LNCAP (cell line): ENCODE results near the gene CCNYL1.

ENCODE experiments used
- TF ChIP-seq, protein P1 (sequence below): fragments of 450-650 bp; IDR thresholded peaks from 2 replicates; pipeline ENCODE4 v1.5.1; 2017; ENCODE audit warnings: mild to moderate bottlenecking

Gene CCNYL1

DNA sequence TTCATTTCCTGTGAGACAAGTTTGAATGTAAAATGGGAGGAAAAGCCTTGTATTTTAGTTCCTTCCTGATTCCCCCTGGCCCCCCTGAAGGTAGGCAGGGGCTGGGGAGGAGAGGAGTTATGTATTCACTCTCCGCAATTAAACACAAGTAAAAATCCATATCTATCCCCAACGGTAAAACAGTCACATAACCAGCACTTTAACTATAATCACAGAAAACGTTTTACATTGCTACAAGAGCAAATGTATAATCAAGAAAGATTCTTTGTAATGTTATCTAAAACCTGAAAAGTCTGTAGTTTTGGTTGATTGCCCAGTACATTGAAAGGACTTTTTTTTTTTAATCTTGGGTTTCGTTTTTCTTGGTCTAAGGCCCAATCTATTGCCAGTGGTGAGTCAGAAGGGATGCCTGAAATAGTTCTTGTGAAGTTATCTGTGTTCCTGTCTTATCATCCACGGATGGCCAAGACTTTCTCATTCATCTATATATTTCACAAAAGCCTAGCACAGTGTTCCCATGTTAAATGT, 34.5 kb upstream of the CCNYL1 start:
- TF ChIP-seq, protein P1, sequence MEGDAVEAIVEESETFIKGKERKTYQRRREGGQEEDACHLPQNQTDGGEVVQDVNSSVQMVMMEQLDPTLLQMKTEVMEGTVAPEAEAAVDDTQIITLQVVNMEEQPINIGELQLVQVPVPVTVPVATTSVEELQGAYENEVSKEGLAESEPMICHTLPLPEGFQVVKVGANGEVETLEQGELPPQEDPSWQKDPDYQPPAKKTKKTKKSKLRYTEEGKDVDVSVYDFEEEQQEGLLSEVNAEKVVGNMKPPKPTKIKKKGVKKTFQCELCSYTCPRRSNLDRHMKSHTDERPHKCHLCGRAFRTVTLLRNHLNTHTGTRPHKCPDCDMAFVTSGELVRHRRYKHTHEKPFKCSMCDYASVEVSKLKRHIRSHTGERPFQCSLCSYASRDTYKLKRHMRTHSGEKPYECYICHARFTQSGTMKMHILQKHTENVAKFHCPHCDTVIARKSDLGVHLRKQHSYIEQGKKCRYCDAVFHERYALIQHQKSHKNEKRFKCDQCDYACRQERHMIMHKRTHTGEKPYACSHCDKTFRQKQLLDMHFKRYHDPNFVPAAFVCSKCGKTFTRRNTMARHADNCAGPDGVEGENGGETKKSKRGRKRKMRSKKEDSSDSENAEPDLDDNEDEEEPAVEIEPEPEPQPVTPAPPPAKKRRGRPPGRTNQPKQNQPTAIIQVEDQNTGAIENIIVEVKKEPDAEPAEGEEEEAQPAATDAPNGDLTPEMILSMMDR, result no peak

DNA sequence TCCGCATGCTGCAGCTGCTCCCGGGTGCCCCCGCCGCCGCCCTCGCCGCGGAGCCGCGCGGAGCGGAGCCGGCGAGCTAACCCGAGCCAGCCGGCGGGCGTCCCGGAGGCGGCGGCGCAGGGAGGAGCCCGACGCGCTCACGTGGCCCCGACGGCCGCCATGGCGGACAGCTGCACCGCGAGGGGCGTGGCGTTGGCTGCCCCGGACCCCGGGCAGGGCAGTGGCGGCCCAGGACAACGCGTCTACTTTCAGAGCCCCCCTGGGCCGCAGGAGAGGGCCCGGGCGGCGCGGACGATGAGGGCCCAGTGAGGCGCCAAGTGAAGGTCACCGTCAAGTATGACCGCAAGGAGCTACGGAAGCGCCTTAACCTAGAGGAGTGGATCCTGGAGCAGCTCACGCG, 30.0 kb upstream of the CCNYL1 start:
- TF ChIP-seq, protein P1, result no peak

DNA sequence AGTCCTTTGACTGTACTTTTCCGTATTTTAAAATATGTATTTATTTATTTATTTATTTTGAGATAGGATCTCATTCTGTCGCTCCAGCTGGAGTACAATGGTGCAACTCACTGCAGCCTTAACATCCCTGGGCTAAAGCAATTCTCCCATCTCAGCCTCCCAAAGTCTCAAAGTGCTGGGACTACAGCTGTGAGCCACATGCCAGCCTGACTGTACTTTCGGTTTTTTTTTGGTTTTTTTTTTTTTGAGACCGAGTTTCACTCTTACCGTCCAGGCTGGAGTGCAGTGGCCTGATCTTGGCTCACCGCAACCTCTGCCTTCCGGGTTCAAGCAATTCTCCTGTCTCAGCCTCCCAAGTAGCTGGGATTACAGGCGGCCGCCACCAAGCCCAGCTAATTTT, 28.9 kb upstream of the CCNYL1 start:
- TF ChIP-seq, protein P1, result no peak

DNA sequence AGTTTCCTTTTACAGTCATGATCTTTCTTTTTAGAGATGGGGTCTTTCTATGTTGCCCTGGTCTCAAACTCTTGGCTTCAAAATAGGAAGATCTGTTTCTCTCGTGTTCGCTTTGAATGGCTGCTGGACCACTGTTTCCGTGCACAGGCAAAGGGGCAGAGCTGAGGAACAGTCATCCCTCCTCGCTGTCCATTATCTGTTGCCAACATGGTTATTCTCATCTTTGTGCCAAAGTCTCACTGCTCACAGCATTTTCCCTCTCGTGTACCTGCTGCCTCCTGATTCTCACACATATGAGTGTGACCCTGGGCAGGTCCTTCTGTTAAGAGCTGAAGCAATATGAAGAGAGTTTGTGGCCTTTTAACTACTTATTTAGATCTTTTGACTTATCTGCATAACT, 28.0 kb upstream of the CCNYL1 start:
- TF ChIP-seq, protein P1, result no peak

DNA sequence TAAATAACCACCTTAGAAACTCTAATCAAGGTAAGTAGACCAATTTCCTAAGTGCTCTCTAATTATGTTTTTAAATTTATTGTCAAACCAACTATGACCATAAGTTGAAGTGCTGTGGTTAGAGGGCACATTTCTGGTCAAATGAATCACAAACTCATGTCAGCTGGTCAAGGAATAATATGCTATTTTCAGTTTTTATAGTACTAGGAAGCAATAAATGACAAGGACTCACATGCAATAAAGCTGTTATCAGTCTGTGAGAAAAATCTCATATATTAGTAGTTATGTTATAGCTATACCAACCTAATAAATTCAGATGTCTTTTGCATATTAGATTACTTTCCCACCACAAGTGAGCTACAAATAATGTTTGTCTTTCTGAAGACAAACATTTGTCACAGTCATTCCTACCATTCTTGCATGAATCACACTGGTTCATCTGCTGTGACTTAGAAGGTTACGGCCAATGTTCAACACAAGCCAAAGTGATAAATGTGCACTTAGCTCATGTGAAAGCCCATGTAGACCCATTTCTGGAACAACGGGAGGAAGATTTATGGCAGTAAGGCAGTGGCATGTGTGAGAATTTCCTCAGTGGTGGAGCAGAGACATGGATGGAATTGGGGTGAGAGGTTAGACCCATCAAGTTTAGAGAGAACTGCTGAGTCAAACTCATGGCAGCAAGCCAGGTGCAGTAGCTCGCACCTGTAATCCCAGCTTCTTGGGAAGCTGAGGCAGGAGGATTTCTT, 27.4 kb upstream of the CCNYL1 start:
- TF ChIP-seq, protein P1, result no peak

DNA sequence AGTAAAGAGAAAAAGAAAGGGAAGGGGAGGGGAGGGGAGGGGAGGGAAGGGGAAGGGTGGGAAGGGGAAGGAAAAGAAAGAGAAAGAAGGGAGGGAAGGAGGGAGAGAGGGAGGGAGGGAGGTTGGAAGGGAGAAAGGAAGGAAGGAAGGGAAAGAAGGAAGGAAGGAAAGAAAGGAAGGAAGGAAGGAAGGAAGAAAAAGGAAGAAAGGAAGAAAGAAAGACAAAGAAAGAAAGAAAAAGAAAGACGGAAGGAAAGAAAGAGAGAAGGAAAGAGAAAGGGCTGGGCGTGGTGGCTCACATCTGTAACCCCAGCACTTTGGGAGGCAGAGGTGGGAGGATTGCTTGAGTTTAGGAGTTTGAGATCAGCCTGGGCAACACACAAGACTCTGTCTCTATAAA, 24.6 kb upstream of the CCNYL1 start:
- TF ChIP-seq, protein P1, result no peak

DNA sequence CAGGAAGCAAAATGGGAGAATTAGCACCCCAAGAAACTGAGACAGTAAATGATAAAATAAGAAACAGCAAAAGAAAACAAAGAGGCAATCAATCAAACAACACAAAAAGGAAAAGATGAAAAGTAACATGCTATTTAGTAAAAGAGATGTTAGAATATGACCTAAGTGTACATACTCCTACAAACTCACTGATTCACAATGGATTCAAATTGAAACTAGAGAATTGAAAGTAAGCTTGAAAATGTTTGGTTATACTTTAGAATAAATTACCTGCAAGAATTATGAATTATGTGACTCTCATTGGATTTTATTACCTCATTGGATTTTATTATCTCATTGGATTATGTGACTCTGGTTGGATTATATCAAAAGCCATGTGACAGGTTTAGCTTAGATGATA, 22.8 kb upstream of the CCNYL1 start:
- TF ChIP-seq, protein P1, result no peak
